H9 (cell line): ENCODE measurements around the gene OR51M1. TPM values are rescaled to one million over a fixed set of nuclear protein-coding genes. Genes with fewer than 3 reads are reported as not detected.
A peak's percentile ranks its signal among the peaks of the same experiment; 100 is the strongest.

ENCODE experiments used
- DNase-seq: peaks from one replicate; pipeline ENCODE4 v3.0.0-alpha.2; 2017
- H2AFZ ChIP-seq: one replicate; pipeline ENCODE4 v1.6.1; 2013; ENCODE audit warnings: mild to moderate bottlenecking, low read length, control low read depth, moderate library complexity
- H2AK5ac ChIP-seq: 2 replicates; pipeline ENCODE4 v1.6.1; 2013; ENCODE audit warnings: low read length, control low read depth, mixed read lengths; ENCODE audit not compliant: insufficient read length
- H2BK120ac ChIP-seq: one replicate; pipeline ENCODE4 v1.6.1; 2013; ENCODE audit warnings: low read depth, mild to moderate bottlenecking, low read length, control low read depth, inconsistent platforms; ENCODE audit not compliant: poor library complexity, severe bottlenecking
- H2BK12ac ChIP-seq: 2 replicates; pipeline ENCODE4 v1.6.1; 2013; ENCODE audit warnings: low read length, control low read depth, mixed read lengths, low read depth; ENCODE audit not compliant: insufficient read length
- H2BK15ac ChIP-seq: 2 replicates; pipeline ENCODE4 v1.6.1; 2013; ENCODE audit warnings: low read depth, low read length, control low read depth
- H2BK20ac ChIP-seq: one replicate; pipeline ENCODE4 v1.6.1; 2013; ENCODE audit warnings: low read depth, mild to moderate bottlenecking, low read length, control low read depth, inconsistent platforms; ENCODE audit not compliant: poor library complexity, severe bottlenecking
- H2BK5ac ChIP-seq: 2 replicates; pipeline ENCODE4 v1.6.1; 2013; ENCODE audit warnings: low read length, control low read depth, mixed read lengths; ENCODE audit not compliant: insufficient read length
- H3K14ac ChIP-seq: 2 replicates; pipeline ENCODE4 v1.6.1; 2013; ENCODE audit warnings: low read length, control low read depth; ENCODE audit not compliant: insufficient read depth
- H3K18ac ChIP-seq: 2 replicates; pipeline ENCODE4 v1.6.1; 2013; ENCODE audit warnings: low read depth, mild to moderate bottlenecking, mixed read lengths, low read length, control low read depth; ENCODE audit not compliant: insufficient read length
- H3K23ac ChIP-seq: 2 replicates; pipeline ENCODE4 v1.6.1; 2013; ENCODE audit warnings: low read length, control low read depth, mixed read lengths, low read depth; ENCODE audit not compliant: insufficient read length
- H3K23me2 ChIP-seq: 2 replicates; pipeline ENCODE4 v1.6.1; 2013; ENCODE audit warnings: low read depth, mild to moderate bottlenecking, mixed read lengths, low read length, control low read depth; ENCODE audit not compliant: insufficient read length, poor library complexity, severe bottlenecking
- H3K27ac ChIP-seq: 2 replicates; pipeline ENCODE4 v1.5.1; 2013; ENCODE audit warnings: low read length, control low read depth, mixed read lengths, low read depth; ENCODE audit not compliant: insufficient read length
- H3K27me3 ChIP-seq: 2 replicates; pipeline ENCODE4 v1.6.1; 2013; ENCODE audit warnings: low read length, control low read depth, inconsistent platforms; ENCODE audit not compliant: insufficient read depth
- H3K4ac ChIP-seq: 2 replicates; pipeline ENCODE4 v1.6.1; 2013; ENCODE audit warnings: low read depth, mild to moderate bottlenecking, control low read depth, inconsistent platforms, low read length, moderate library complexity
- H3K4me1 ChIP-seq: 2 replicates; pipeline ENCODE4 v1.6.1; 2013; ENCODE audit warnings: low read length, control low read depth, inconsistent platforms; ENCODE audit not compliant: insufficient read depth
- H3K4me2 ChIP-seq: 2 replicates; pipeline ENCODE4 v1.6.1; 2013; ENCODE audit warnings: low read length, control low read depth, mixed read lengths; ENCODE audit not compliant: insufficient read length, insufficient read depth
- H3K56ac ChIP-seq: 2 replicates; pipeline ENCODE4 v1.6.1; 2013; ENCODE audit warnings: low read depth, mild to moderate bottlenecking, mixed read lengths, low read length, control low read depth; ENCODE audit not compliant: insufficient read length
- H3K79me1 ChIP-seq: 2 replicates; pipeline ENCODE4 v1.6.1; 2013; ENCODE audit warnings: low read depth, mild to moderate bottlenecking, moderate library complexity, low read length, control low read depth, inconsistent platforms; ENCODE audit not compliant: insufficient read depth, poor library complexity, severe bottlenecking
- H3K79me2 ChIP-seq: 2 replicates; pipeline ENCODE4 v1.6.1; 2013; ENCODE audit warnings: low read length, control low read depth, inconsistent platforms; ENCODE audit not compliant: insufficient read depth
- H3K9ac ChIP-seq: 2 replicates; pipeline ENCODE4 v1.6.1; 2013; ENCODE audit warnings: low read length, control low read depth, mixed read lengths; ENCODE audit not compliant: insufficient read length; ENCODE audit errors: extremely low read depth
- H3K9me3 ChIP-seq: one replicate; pipeline ENCODE4 v1.6.1; 2013; ENCODE audit warnings: low read depth, low read length, inconsistent platforms; ENCODE audit not compliant: control insufficient read depth
- H3T11ph ChIP-seq: one replicate; pipeline ENCODE4 v1.6.1; 2013; ENCODE audit warnings: mild to moderate bottlenecking, low read length, control low read depth, inconsistent platforms
- H4K20me1 ChIP-seq: one replicate; pipeline ENCODE4 v1.6.1; 2013; ENCODE audit not compliant: control insufficient read depth, insufficient read length, insufficient read depth
- H4K5ac ChIP-seq: 2 replicates; pipeline ENCODE4 v1.6.1; 2013; ENCODE audit warnings: low read depth, mild to moderate bottlenecking, mixed read lengths, low read length, control low read depth; ENCODE audit not compliant: insufficient read length
- H4K8ac ChIP-seq: replicated peaks from 2 replicates; pipeline ENCODE4 v1.6.1; 2013; ENCODE audit warnings: low read length, control low read depth, mixed read lengths, low read depth; ENCODE audit not compliant: insufficient read length
- H4K91ac ChIP-seq: 2 replicates; pipeline ENCODE4 v1.6.1; 2013; ENCODE audit warnings: low read depth, mild to moderate bottlenecking, moderate library complexity, mixed read lengths, low read length, control low read depth; ENCODE audit not compliant: insufficient read length
- H3K27ac Mint-ChIP-seq, 3 experiments: 2 replicates in 2 of 3; 3 replicates in 1 of 3; pipeline ENCODE4 v1.8.0; 2020 to 2021; ENCODE audit warnings: mixed read lengths in 3 of 3, mild to moderate bottlenecking in 1 of 3, moderate library complexity in 1 of 3
- H3K27me3 Mint-ChIP-seq: 2 replicates; pipeline ENCODE4 v1.8.0; 2021; ENCODE audit warnings: low read depth, mild to moderate bottlenecking, moderate library complexity, mixed read lengths
- H3K36me3 Mint-ChIP-seq, 3 experiments: 2 replicates in 2 of 3; 3 replicates in 1 of 3; pipeline ENCODE4 v1.8.0; 2020 to 2021; ENCODE audit warnings: low read depth in 3 of 3, mixed read lengths in 3 of 3; ENCODE audit not compliant: insufficient read depth in 1 of 3
- H3K4me1 Mint-ChIP-seq, 2 experiments: 2 replicates each; pipeline ENCODE4 v1.8.0; 2020; ENCODE audit warnings: mixed read lengths in 2 of 2
- H3K4me3 Mint-ChIP-seq, 2 experiments: 2 replicates in 1 of 2; 3 replicates in 1 of 2; pipeline ENCODE4 v1.8.0; 2020 to 2021; ENCODE audit warnings: mild to moderate bottlenecking in 2 of 2, mixed read lengths in 2 of 2, moderate library complexity in 1 of 2
- H3K9me3 Mint-ChIP-seq, 2 experiments: 2 replicates in 1 of 2; 3 replicates in 1 of 2; pipeline ENCODE4 v1.8.0; 2020; ENCODE audit warnings: mild to moderate bottlenecking in 2 of 2, mixed read lengths in 2 of 2, moderate library complexity in 1 of 2
- CTCF ChIP-seq: fragments of 200-600 bp; sonication (generic); conservative IDR thresholded peaks from 3 replicates; pipeline ENCODE4 v1.8.0; 2021; ENCODE audit warnings: antibody characterized with exemption, mild to moderate bottlenecking
- WGBS: extraction: QIAGEN DNeasy Blood & Tissue Kit; methylation state at CpG from one replicate; pipeline ENCODE4 v1.1.7; 2013; ENCODE audit warnings: missing lambda C conversion rate, low lambda C conversion rate, mixed read lengths; ENCODE audit not compliant: insufficient read length; ENCODE audit errors: extremely low coverage; 5-methylcytosine and 5-hydroxymethylcytosine counted together
- total RNA-seq: library from RNA; stranded (reverse); gene quantifications from 2 replicates; pipeline ENCODE4 v1.2.1, GENCODE V29; 2021

Gene OR51M1
- total RNA-seq, 1 experiment from 2014 or later = not detected

GRCh38 chr11:5380740-5381342 is 2.8 kb upstream of the OR51M1 start:
- Histone ChIP-seq H3K79me2 (no peaks in the 10 kb centered on the region), H3K56ac (no peak overlapping the region), H3K23ac (no peak overlapping the region), H3K9ac (no peak overlapping the region), H4K8ac (no peak overlapping the region), H3K9me3 (no peaks in the 10 kb centered on the region), H2AK5ac (no peak overlapping the region), H3K23me2 (no peaks in the 10 kb centered on the region), H2BK5ac (no peak overlapping the region), H2BK12ac (no peak overlapping the region), H2AFZ (no peak overlapping the region), H3K4ac (no peak overlapping the region), H3K14ac (no peak overlapping the region), H2BK120ac (no peak overlapping the region), H4K20me1 (no peaks in the 10 kb centered on the region), H3K18ac (no peak overlapping the region), H4K5ac (no peak overlapping the region), H3K27me3 (no peaks in the 10 kb centered on the region), H2BK15ac (no peak overlapping the region), H3K79me1 (no peaks in the 10 kb centered on the region), H3K27ac (no peak overlapping the region), H3T11ph (no peak overlapping the region), H3K4me1 (no peaks in the 10 kb centered on the region), H4K91ac (no peak overlapping the region), H3K4me2 (no peak overlapping the region), H2BK20ac (no peak overlapping the region)
- H3K36me3 Mint-ChIP-seq = no peaks in the 10 kb centered on the region
- no peaks in the 10 kb centered on the region; the same call in 1 of the 2 replicates for H3K27me3 Mint-ChIP-seq
- H3K4me3 Mint-ChIP-seq = no peak overlapping the region
- H3K9me3 Mint-ChIP-seq = no peaks in the 10 kb centered on the region; a peak in 1 of 5 replicates
- peaks cover 17 to 20% of the 10 kb centered on the region in 2 experiments for H3K4me1 Mint-ChIP-seq
- no CpG with 5 or more reads among the region's 4 CpGs for WGBS
- H3K27ac Mint-ChIP-seq = no peak overlapping the region
- peak; percentile 88 for TF ChIP-seq CTCF
- peak; percentile 76 for DNase-seq
